Chondrocyte (in vitro differentiated cells): ENCODE measurements around the gene CNOT1. TPM values are rescaled to one million over a fixed set of nuclear protein-coding genes. Genes with fewer than 3 reads are reported as not detected.

Experiments used
- DNase-seq: peaks from one replicate; pipeline ENCODE4 v3.0.0; 2021; ENCODE audit warnings: mixed read lengths, low spot score
- H3K27ac Mint-ChIP-seq: one replicate; pipeline ENCODE4 v1.8.0; 2021; ENCODE audit warnings: mild to moderate bottlenecking, moderate library complexity, mixed read lengths; ENCODE audit not compliant: unreplicated experiment
- H3K27me3 Mint-ChIP-seq: 2 replicates; pipeline ENCODE4 v1.8.0; 2021; ENCODE audit warnings: low read depth, mixed read lengths
- H3K36me3 Mint-ChIP-seq: 2 replicates; pipeline ENCODE4 v1.8.0; 2021; ENCODE audit warnings: low read depth, mixed read lengths
- H3K4me1 Mint-ChIP-seq: 2 replicates; pipeline ENCODE4 v1.8.0; 2021; ENCODE audit warnings: low read depth, mild to moderate bottlenecking, mixed read lengths
- H3K4me3 Mint-ChIP-seq: one replicate; pipeline ENCODE4 v1.8.0; 2021; ENCODE audit warnings: mild to moderate bottlenecking, moderate library complexity, mixed read lengths; ENCODE audit not compliant: unreplicated experiment
- H3K9me3 Mint-ChIP-seq: 2 replicates; pipeline ENCODE4 v1.8.0; 2021; ENCODE audit warnings: low read depth, mixed read lengths
- total RNA-seq: library from RNA; stranded (reverse); gene quantifications from 3 replicates; pipeline ENCODE4 v1.2.1, GENCODE V29; 2021
- TF ChIP-seq, protein P1 (sequence below): fragments of 200-600 bp; sonication (generic); IDR thresholded peaks from 2 replicates; pipeline ENCODE4 v1.5.0; 2021; ENCODE audit warnings: antibody characterized with exemption, mild to moderate bottlenecking, moderate library complexity

Gene CNOT1
- total RNA-seq, 1 donor from 2014 or later: 89.3 TPM

- H3K36me3 Mint-ChIP-seq: no peaks in the 10 kb centered on the region
- H3K27ac Mint-ChIP-seq: peak overlapping the region; percentile 14
- TF ChIP-seq, protein P1, sequence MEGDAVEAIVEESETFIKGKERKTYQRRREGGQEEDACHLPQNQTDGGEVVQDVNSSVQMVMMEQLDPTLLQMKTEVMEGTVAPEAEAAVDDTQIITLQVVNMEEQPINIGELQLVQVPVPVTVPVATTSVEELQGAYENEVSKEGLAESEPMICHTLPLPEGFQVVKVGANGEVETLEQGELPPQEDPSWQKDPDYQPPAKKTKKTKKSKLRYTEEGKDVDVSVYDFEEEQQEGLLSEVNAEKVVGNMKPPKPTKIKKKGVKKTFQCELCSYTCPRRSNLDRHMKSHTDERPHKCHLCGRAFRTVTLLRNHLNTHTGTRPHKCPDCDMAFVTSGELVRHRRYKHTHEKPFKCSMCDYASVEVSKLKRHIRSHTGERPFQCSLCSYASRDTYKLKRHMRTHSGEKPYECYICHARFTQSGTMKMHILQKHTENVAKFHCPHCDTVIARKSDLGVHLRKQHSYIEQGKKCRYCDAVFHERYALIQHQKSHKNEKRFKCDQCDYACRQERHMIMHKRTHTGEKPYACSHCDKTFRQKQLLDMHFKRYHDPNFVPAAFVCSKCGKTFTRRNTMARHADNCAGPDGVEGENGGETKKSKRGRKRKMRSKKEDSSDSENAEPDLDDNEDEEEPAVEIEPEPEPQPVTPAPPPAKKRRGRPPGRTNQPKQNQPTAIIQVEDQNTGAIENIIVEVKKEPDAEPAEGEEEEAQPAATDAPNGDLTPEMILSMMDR: no peak
- DNase-seq: no peak
- no peaks in the 10 kb centered on the region for H3K9me3 Mint-ChIP-seq
- peaks cover 16% of the 10 kb centered on the region for H3K4me1 Mint-ChIP-seq
- no peaks in the 10 kb centered on the region for H3K27me3 Mint-ChIP-seq
- H3K4me3 Mint-ChIP-seq: no peak overlapping the region
These were observed 115.8 kb downstream of the CNOT1 start for GRCh38 chr16:58513874-58514273.

DNA sequence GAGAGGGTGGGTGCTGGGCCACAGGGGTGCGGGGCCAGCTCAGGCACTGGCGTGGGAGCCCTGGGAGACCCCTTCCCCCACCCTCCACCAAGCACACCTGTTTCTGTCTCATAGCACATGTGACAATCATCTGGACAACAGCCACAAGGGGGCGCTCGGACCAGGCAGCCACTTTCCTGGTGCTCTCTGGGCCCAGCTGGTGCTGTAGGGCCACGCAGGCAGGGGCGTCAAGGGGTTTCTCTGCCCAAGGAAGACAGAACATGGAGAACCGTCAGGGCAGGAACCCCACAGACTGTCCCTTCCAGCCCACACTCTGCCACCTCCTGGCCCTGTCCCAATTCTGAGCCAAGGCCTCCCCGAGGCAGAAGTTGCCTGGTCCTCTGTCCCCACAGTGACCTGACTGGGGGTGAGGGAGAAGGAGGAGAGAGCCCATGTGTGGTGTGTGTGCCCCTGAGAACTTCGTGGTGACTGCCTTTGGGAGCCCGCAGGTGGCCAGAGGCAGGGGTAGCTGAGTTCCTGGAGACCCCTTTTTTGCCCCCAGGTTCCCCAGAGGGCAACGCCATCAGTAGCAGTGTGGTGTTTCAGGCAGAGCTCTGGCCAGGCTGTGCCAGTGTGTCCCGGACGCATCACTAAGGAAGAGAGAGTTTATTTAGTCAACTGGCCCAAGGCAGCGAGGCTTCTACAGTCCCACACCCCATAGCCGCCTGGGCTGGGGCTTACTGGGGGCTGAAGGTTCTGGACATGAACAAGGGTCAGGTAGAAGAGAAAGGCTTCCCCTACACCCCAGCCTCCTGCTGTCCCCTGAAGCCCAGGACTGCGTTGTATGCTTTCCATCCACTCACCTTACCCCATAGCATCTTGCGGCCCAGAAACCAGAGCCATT is 117.5 kb downstream of the CNOT1 start:
- H3K4me3 Mint-ChIP-seq: no peak overlapping the region
- no peaks in the 10 kb centered on the region for H3K36me3 Mint-ChIP-seq
- no peaks in the 10 kb centered on the region for H3K27me3 Mint-ChIP-seq
- H3K27ac Mint-ChIP-seq: no peak overlapping the region
- H3K9me3 Mint-ChIP-seq: no peaks in the 10 kb centered on the region
- peaks cover 16% of the 10 kb centered on the region for H3K4me1 Mint-ChIP-seq
- peak; percentile 91 for DNase-seq
- TF ChIP-seq, protein P1: peak; percentile 90

- Mint-ChIP-seq H3K36me3 (no peaks in the 10 kb centered on the region), H3K27ac (no peak overlapping the region), H3K27me3 (no peaks in the 10 kb centered on the region), H3K4me3 (no peak overlapping the region), H3K4me1 (peaks cover 9% of the 10 kb centered on the region), H3K9me3 (no peaks in the 10 kb centered on the region)
- TF ChIP-seq, protein P1: no peak
- DNase-seq: peak; percentile 89
These were observed 118.6 kb downstream of the CNOT1 start for GRCh38 chr16:58510776-58511628.

GRCh38 chr16:58510097-58510775 is 119.4 kb downstream of the CNOT1 start:
- peak; percentile 68 for DNase-seq
- H3K9me3 Mint-ChIP-seq: no peaks in the 10 kb centered on the region
- TF ChIP-seq, protein P1: no peak
- H3K27me3 Mint-ChIP-seq: no peaks in the 10 kb centered on the region
- no peaks in the 10 kb centered on the region for H3K36me3 Mint-ChIP-seq
- no peak overlapping the region for H3K27ac Mint-ChIP-seq
- no peak overlapping the region for H3K4me3 Mint-ChIP-seq
- H3K4me1 Mint-ChIP-seq: peaks cover 9% of the 10 kb centered on the region
